Hair follicle dermal papilla cell (primary cell): ENCODE results near the gene ZNF280A. TPM values are rescaled to one million over a fixed set of nuclear protein-coding genes. Genes with fewer than 3 reads are reported as not detected.

Source experiments
- total RNA-seq: library from RNA; depleted of rRNA; stranded (reverse); fragments of >200 nt; gene quantifications from 2 replicates; pipeline ENCODE4 v1.2.3, GENCODE V29; 2012

ZNF280A gene
- not detected in 2 replicates for total RNA-seq

GRCh38 chr22:22520020-22520656 lies at the start of gene ZNF280A:
ZNF280A (minus strand) TSS chr22:22520270; CDS start chr22:22515630, 4,640 bp downstream.

GRCh38 chr22:22558972-22559603 lies 39.0 kb upstream of the ZNF280A start, which contains the start of gene PRAME:
PRAME (minus strand) TSS chr22:22559265; CDS start chr22:22556832, 2,433 bp downstream.

GRCh38 chr22:22508274-22509176 lies 11.5 kb downstream of the ZNF280A start, which contains the start of gene ZNF280B:
ZNF280B (minus strand) TSS chr22:22508742; CDS start chr22:22489398, 19,344 bp downstream.

Other genes with a start within 250 kb of the ZNF280A start
- gene ZNF280B, start 11.5 kb downstream of the ZNF280A start, total RNA-seq = 0.12 and 0.16 TPM in 2 replicates
- 0.49 and 0.81 TPM in 2 replicates for gene PRAME, start 39.0 kb upstream of the ZNF280A start, total RNA-seq
- gene GGTLC2, start 124.3 kb upstream of the ZNF280A start, total RNA-seq = not detected in 2 replicates